CD4-positive, alpha-beta memory T cell (primary cell): ENCODE data around the gene KCNQ1. TPM values are rescaled to one million over a fixed set of nuclear protein-coding genes. Genes with fewer than 3 reads are reported as not detected.

Experiments
- CTCF ChIA-PET: fragments of 350-600 bp; sonication (Branson Sonifier 250); formaldehyde crosslinking; loops from one replicate; lab custom pipeline; 2021; ENCODE audit warnings: inconsistent platforms; ENCODE audit not compliant: partially characterized antibody; lab: Charles Lee
- POLR2A ChIA-PET: fragments of 350-600 bp; sonication (Branson Sonifier 250); formaldehyde crosslinking; loops from one replicate; lab custom pipeline; 2021; ENCODE audit not compliant: partially characterized antibody; lab: Charles Lee
- DNase-seq, 5 donors: peaks; one replicate each; pipeline versions ENCODE4 v3.0.0 to v3.0.0-alpha.2; 2020 to 2022; ENCODE audit warnings: mixed read lengths in 1 of 5
- H3K27ac ChIP-seq: one replicate; pipeline ENCODE4 v1.7.0; 2013; ENCODE audit warnings: low read depth, low read length
- H3K27me3 ChIP-seq: 2 replicates; pipeline ENCODE4 v1.7.0; 2013; ENCODE audit warnings: mild to moderate bottlenecking, low read length, moderate library complexity; ENCODE audit not compliant: insufficient read depth
- H3K36me3 ChIP-seq: 2 replicates; pipeline ENCODE4 v1.7.0; 2013; ENCODE audit warnings: mild to moderate bottlenecking, low read length, moderate library complexity; ENCODE audit not compliant: insufficient read depth
- H3K4me1 ChIP-seq: 2 replicates; pipeline ENCODE4 v1.7.0; 2013; ENCODE audit warnings: mild to moderate bottlenecking, low read length, moderate library complexity; ENCODE audit not compliant: insufficient read depth
- H3K4me3 ChIP-seq, 2 donors: one replicate each; pipeline ENCODE4 v1.7.0; 2013; ENCODE audit warnings: low read length in 2 of 2, mild to moderate bottlenecking in 1 of 2
- H3K9me3 ChIP-seq, 2 donors: one replicate each; pipeline ENCODE4 v1.7.0; 2013; ENCODE audit warnings: low read length in 2 of 2, control low read depth in 1 of 2; ENCODE audit not compliant: control insufficient read depth in 1 of 2
- H3K27ac Mint-ChIP-seq, 7 donors: one replicate each; pipeline ENCODE4 v1.8.0; 2020 to 2021; ENCODE audit warnings: mixed read lengths in 7 of 7, mild to moderate bottlenecking in 6 of 7, inconsistent platforms in 3 of 7, moderate library complexity in 3 of 7
- H3K27me3 Mint-ChIP-seq, 2 donors: one replicate each; pipeline ENCODE4 v1.8.0; 2020 to 2021; ENCODE audit warnings: mixed read lengths in 2 of 2
- H3K36me3 Mint-ChIP-seq, 2 donors: one replicate each; pipeline ENCODE4 v1.8.0; 2020 to 2021; ENCODE audit warnings: mixed read lengths in 2 of 2, inconsistent platforms in 1 of 2, mild to moderate bottlenecking in 1 of 2
- H3K4me1 Mint-ChIP-seq, 4 donors: one replicate each; pipeline ENCODE4 v1.8.0; 2020 to 2021; ENCODE audit warnings: mixed read lengths in 4 of 4, mild to moderate bottlenecking in 1 of 4
- H3K4me3 Mint-ChIP-seq, 8 donors: one replicate each; pipeline ENCODE4 v1.8.0; 2020 to 2021; ENCODE audit warnings: mixed read lengths in 8 of 8, mild to moderate bottlenecking in 7 of 8, moderate library complexity in 6 of 8, inconsistent platforms in 3 of 8
- H3K9me3 Mint-ChIP-seq, 8 donors: one replicate each; pipeline ENCODE4 v1.8.0; 2020 to 2021; ENCODE audit warnings: mixed read lengths in 8 of 8, mild to moderate bottlenecking in 5 of 8, inconsistent platforms in 3 of 8, moderate library complexity in 1 of 8
- intact Hi-C: fragments of 100-400 bp; cut with micrococcal nuclease; formaldehyde crosslinking; loops from one replicate; pipeline ENCODE4 v1.15.1; 2023
- polyA plus RNA-seq, 2 donors: library from polyadenylated mRNA; unstranded; fragments of 300-500 nt; fragmentation: Illumina TruSeq; gene quantifications; one replicate each; pipeline ENCODE4 v1.2.3, GENCODE V29; 2021
- total RNA-seq, 2 experiments: library from RNA; stranded (reverse); gene quantifications; one replicate each; pipeline ENCODE4 v1.2.3, GENCODE V29; 2021

The KCNQ1 gene
- total and polyA plus RNA-seq, 4 experiments from 2014 or later = 5.4 to 21.7 (median 21.5) TPM

- Histone ChIP-seq H3K4me3 (no peak overlapping the region), H3K27me3 (no peaks in the 10 kb centered on the region), H3K4me1 (no peaks in the 10 kb centered on the region), H3K27ac (no peak overlapping the region), H3K36me3 (no peaks in the 10 kb centered on the region), H3K9me3 (no peaks in the 10 kb centered on the region)
- DNase-seq = no peak
- intact Hi-C loops = no loop called here
- POLR2A ChIA-PET = no interaction called here
- peaks cover 3 to 14% of the 10 kb centered on the region in 2 donors for H3K36me3 Mint-ChIP-seq
- CTCF ChIA-PET = no interaction called here
- peaks cover 0 to 8% (median 5%) of the 10 kb centered on the region in 4 donors for H3K4me1 Mint-ChIP-seq
- H3K27ac Mint-ChIP-seq = peak overlapping the region in 1 of 7 donors; percentile 44
- no peaks in the 10 kb centered on the region for H3K27me3 Mint-ChIP-seq
- H3K4me3 Mint-ChIP-seq = no peak overlapping the region
- no peaks in the 10 kb centered on the region for H3K9me3 Mint-ChIP-seq
These were observed 248.8 kb downstream of the KCNQ1 start for GRCh38 chr11:2693271-2694261.

- intact Hi-C loops = no loop called here
- DNase-seq = no peak
- peaks cover 3 to 15% of the 10 kb centered on the region in 2 donors for H3K36me3 Mint-ChIP-seq
- peaks cover 2 to 14% (median 7%) of the 10 kb centered on the region in 4 donors for H3K4me1 Mint-ChIP-seq
- Histone ChIP-seq H3K4me1 (peaks cover 4% of the 10 kb centered on the region), H3K4me3 (no peak overlapping the region), H3K27ac (no peak overlapping the region), H3K36me3 (no peaks in the 10 kb centered on the region), H3K9me3 (no peaks in the 10 kb centered on the region), H3K27me3 (no peaks in the 10 kb centered on the region)
- H3K4me3 Mint-ChIP-seq = no peak overlapping the region
- ChIA-PET POLR2A (no interaction called here), CTCF (no interaction called here)
- H3K9me3 Mint-ChIP-seq = no peaks in the 10 kb centered on the region
- H3K27ac Mint-ChIP-seq = no peak overlapping the region
- no peaks in the 10 kb centered on the region for H3K27me3 Mint-ChIP-seq
These were observed 249.7 kb downstream of the KCNQ1 start for GRCh38 chr11:2694495-2694894.

- H3K4me1 Mint-ChIP-seq = peaks cover 2 to 10% (median 7%) of the 10 kb centered on the region in 4 donors
- ChIA-PET CTCF (no interaction called here), POLR2A (no interaction called here)
- Histone ChIP-seq H3K27ac (no peak overlapping the region), H3K9me3 (no peaks in the 10 kb centered on the region), H3K36me3 (no peaks in the 10 kb centered on the region), H3K27me3 (no peaks in the 10 kb centered on the region), H3K4me3 (no peak overlapping the region), H3K4me1 (peaks cover 4% of the 10 kb centered on the region)
- intact Hi-C loops = no loop called here
- H3K4me3 Mint-ChIP-seq = no peak overlapping the region
- H3K27ac Mint-ChIP-seq = peak overlapping the region in 1 of 7 donors; percentile 48
- no peak for DNase-seq
- H3K9me3 Mint-ChIP-seq = no peaks in the 10 kb centered on the region
- no peaks in the 10 kb centered on the region for H3K27me3 Mint-ChIP-seq
- peaks cover 0 to 15% of the 10 kb centered on the region in 2 donors for H3K36me3 Mint-ChIP-seq
These were observed 250.5 kb downstream of the KCNQ1 start for GRCh38 chr11:2694995-2695939.

GRCh38 chr11:2696455-2696854, 251.6 kb downstream of the KCNQ1 start:
- Mint-ChIP-seq H3K27ac (peak overlapping the region in 3 of 7 donors; percentile 37 to 51 (median 43)), H3K4me3 (no peak overlapping the region), H3K27me3 (no peaks in the 10 kb centered on the region), H3K4me1 (peaks cover 2 to 13% (median 7%) of the 10 kb centered on the region in 4 donors), H3K9me3 (peaks cover 0 to under 1% (median 0%) of the 10 kb centered on the region in 8 donors), H3K36me3 (peaks cover 0 to 15% of the 10 kb centered on the region in 2 donors)
- Histone ChIP-seq H3K4me3 (no peak overlapping the region), H3K27me3 (no peaks in the 10 kb centered on the region), H3K9me3 (no peaks in the 10 kb centered on the region), H3K4me1 (peaks cover 4% of the 10 kb centered on the region), H3K27ac (no peak overlapping the region), H3K36me3 (no peaks in the 10 kb centered on the region)
- DNase-seq = no peak
- CTCF ChIA-PET = no interaction called here
- intact Hi-C loops = no loop called here
- POLR2A ChIA-PET = no interaction called here

- no peak overlapping the region for H3K27ac ChIP-seq
- CTCF ChIA-PET = no interaction called here
- no peaks in the 10 kb centered on the region for H3K27me3 ChIP-seq
- intact Hi-C loops = no loop called here
- peak overlapping the region in 5 of 8 donors; percentile 33 to 80 (median 74) for H3K4me3 Mint-ChIP-seq
- no peak overlapping the region for H3K4me3 ChIP-seq
- DNase-seq = no peak
- H3K9me3 ChIP-seq = no peaks in the 10 kb centered on the region
- H3K27me3 Mint-ChIP-seq = no peaks in the 10 kb centered on the region
- no peaks in the 10 kb centered on the region for H3K36me3 ChIP-seq
- H3K4me1 Mint-ChIP-seq = peaks cover 2 to 13% (median 4%) of the 10 kb centered on the region in 4 donors
- H3K9me3 Mint-ChIP-seq = peaks cover 0 to 2% (median 0%) of the 10 kb centered on the region in 8 donors
- POLR2A ChIA-PET = no interaction called here
- peaks cover 4% of the 10 kb centered on the region for H3K4me1 ChIP-seq
- peak overlapping the region in 1 of 7 donors; percentile 71 for H3K27ac Mint-ChIP-seq
- H3K36me3 Mint-ChIP-seq = peaks cover 0 to 15% of the 10 kb centered on the region in 2 donors
These were observed 253.1 kb downstream of the KCNQ1 start for GRCh38 chr11:2697866-2698265.

GRCh38 chr11:2698386-2699184, 253.8 kb downstream of the KCNQ1 start:
- Mint-ChIP-seq H3K4me1 (peaks cover 2 to 13% (median 4%) of the 10 kb centered on the region in 4 donors), H3K4me3 (peak overlapping the region; percentile 74 to 85 (median 80)), H3K27ac (peak overlapping the region in 4 of 7 donors; percentile 29 to 79 (median 71)), H3K9me3 (peaks cover 0 to 2% (median 0%) of the 10 kb centered on the region in 8 donors), H3K36me3 (peaks cover 0 to 15% of the 10 kb centered on the region in 2 donors), H3K27me3 (no peaks in the 10 kb centered on the region)
- no peak for DNase-seq
- no peaks in the 10 kb centered on the region for H3K9me3 ChIP-seq
- H3K27me3 ChIP-seq = no peaks in the 10 kb centered on the region
- CTCF ChIA-PET = no interaction called here
- peak overlapping the region; percentile 27 for H3K27ac ChIP-seq
- peak overlapping the region in 1 of 2 donors; percentile 38 for H3K4me3 ChIP-seq
- H3K4me1 ChIP-seq = peaks cover 4% of the 10 kb centered on the region
- no peaks in the 10 kb centered on the region for H3K36me3 ChIP-seq
- intact Hi-C loops = no loop called here
- POLR2A ChIA-PET = no interaction called here
